Stomach smooth muscle (tissue), 2 donors: ENCODE measurements around the gene EML1.

Experiments
- H3K27ac ChIP-seq: one replicate; pipeline ENCODE4 v1.7.0; 2013; ENCODE audit warnings: mild to moderate bottlenecking, low read length, inconsistent platforms
- H3K27me3 ChIP-seq, 2 donors: one replicate each; pipeline ENCODE4 v1.7.0; 2013; ENCODE audit warnings: low read length in 2 of 2; ENCODE audit not compliant: insufficient read depth in 2 of 2, control insufficient read depth in 1 of 2
- H3K36me3 ChIP-seq, 2 donors: one replicate each; pipeline ENCODE4 v1.7.0; 2013; ENCODE audit warnings: low read length in 2 of 2; ENCODE audit not compliant: control insufficient read depth in 2 of 2, insufficient read depth in 2 of 2
- H3K4me1 ChIP-seq: one replicate; pipeline ENCODE4 v1.7.0; 2013; ENCODE audit warnings: low read length; ENCODE audit not compliant: control insufficient read depth, insufficient read depth
- H3K4me3 ChIP-seq, 2 donors: one replicate each; pipeline ENCODE4 v1.7.0; 2013; ENCODE audit warnings: low read length in 2 of 2
- H3K9ac ChIP-seq, 2 donors: one replicate each; pipeline ENCODE4 v1.7.0; 2013; ENCODE audit warnings: low read length in 2 of 2, mild to moderate bottlenecking in 1 of 2
- H3K9me3 ChIP-seq, 2 donors: one replicate each; pipeline ENCODE4 v1.7.0; 2013; ENCODE audit warnings: low read length in 2 of 2; ENCODE audit not compliant: control insufficient read depth in 2 of 2
- donor health status: healthy.
- donor health status: Pancreatic carcinoma.

EML1 gene

GRCh38 chr14:99950181-99950580 lies 157.0 kb downstream of the EML1 start:
- no peaks in the 10 kb centered on the region for H3K36me3 ChIP-seq

GRCh38 chr14:99951085-99951484 lies 157.9 kb downstream of the EML1 start:
- Histone ChIP-seq H3K36me3 (no peaks in the 10 kb centered on the region), H3K4me3 (no peak overlapping the region), H3K27me3 (peaks cover 4 to 8% of the 10 kb centered on the region in 2 donors), H3K4me1 (peaks cover 13% of the 10 kb centered on the region), H3K27ac (no peak overlapping the region), H3K9me3 (peaks cover 0 to 3% of the 10 kb centered on the region in 2 donors), H3K9ac (no peak overlapping the region)

More at GRCh38 chr14:99950181-99950580, 157.0 kb downstream of the EML1 start:
- H3K27ac ChIP-seq, result no peak overlapping the region
- no peak overlapping the region for H3K4me3 ChIP-seq
- peaks cover 0 to 3% of the 10 kb centered on the region in 2 donors for H3K9me3 ChIP-seq
- H3K9ac ChIP-seq, result no peak overlapping the region
- peaks cover 4 to 8% of the 10 kb centered on the region in 2 donors for H3K27me3 ChIP-seq
- H3K4me1 ChIP-seq, result peaks cover 13% of the 10 kb centered on the region

DNA sequence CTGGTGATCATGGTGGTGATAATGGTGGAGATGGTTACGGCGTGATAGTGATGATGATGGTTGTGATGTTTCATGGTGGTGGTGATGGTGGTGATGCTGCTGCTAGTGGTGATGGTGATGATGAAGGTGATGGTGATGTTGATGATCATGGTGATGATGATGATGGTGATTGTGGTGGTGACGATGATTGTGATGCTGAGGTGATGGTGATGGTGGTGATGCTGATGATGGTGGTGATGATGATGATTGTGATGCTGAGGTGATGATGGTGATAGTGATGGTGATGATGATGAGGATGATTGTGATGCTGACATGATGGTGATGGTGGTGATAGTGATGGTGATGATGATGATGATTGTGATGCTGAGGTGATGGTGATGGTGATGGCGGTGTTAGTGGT lies 158.8 kb downstream of the EML1 start:
- Histone ChIP-seq H3K4me3 (no peak overlapping the region), H3K36me3 (no peaks in the 10 kb centered on the region), H3K27me3 (peaks cover 4 to 8% of the 10 kb centered on the region in 2 donors), H3K4me1 (peaks cover 8% of the 10 kb centered on the region), H3K27ac (no peak overlapping the region), H3K9me3 (peaks cover 0 to 3% of the 10 kb centered on the region in 2 donors), H3K9ac (no peak overlapping the region)

DNA sequence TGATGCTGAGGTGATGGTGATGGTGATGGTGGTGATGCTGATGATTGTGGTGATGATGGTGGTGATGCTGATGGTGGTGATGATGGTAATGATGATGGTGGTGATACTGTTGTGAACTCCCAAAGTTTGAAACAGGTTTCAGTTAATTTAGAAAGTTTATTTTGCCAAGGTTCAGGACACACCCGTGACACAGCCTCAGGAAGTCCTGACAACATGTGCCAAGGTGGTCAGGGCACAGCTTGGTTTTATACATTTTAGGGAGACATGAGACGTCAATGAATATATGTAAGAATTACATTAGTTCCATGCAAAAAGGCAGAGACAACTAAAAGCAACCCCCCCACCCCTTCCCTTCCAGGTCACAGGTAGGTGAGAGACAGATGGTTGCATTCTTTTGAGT lies 159.2 kb downstream of the EML1 start:
- peaks cover 4 to 8% of the 10 kb centered on the region in 2 donors for H3K27me3 ChIP-seq
- no peak overlapping the region for H3K27ac ChIP-seq
- H3K4me3 ChIP-seq, result no peak overlapping the region
- H3K4me1 ChIP-seq, result peaks cover 4% of the 10 kb centered on the region
- H3K9ac ChIP-seq, result no peak overlapping the region
- peaks cover 0 to 3% of the 10 kb centered on the region in 2 donors for H3K9me3 ChIP-seq
- H3K36me3 ChIP-seq, result no peaks in the 10 kb centered on the region

GRCh38 chr14:99955826-99956455 lies 162.7 kb downstream of the EML1 start:
- H3K4me1 ChIP-seq, result peaks cover 3% of the 10 kb centered on the region

DNA sequence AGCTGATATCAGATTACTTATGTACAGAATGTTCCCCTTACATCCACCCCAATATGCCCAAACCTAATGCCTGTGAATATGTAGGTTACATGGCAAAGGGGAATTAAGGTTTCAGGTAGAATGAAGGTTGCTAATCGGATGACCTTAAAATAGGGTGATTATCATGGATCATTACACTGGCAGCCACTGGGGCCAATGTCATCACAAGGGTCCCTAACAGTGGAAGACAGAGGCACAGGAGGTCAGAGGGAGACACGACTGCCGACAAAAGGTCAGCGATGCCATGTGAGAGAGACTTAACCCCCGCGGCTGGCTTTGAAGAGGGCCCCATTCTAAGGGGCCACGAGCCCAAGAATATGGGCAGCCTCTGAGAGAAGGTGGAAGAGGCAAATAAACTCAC lies 165.2 kb downstream of the EML1 start:
- Histone ChIP-seq H3K27me3 (peaks cover 4 to 5% of the 10 kb centered on the region in 2 donors), H3K36me3 (no peaks in the 10 kb centered on the region), H3K4me1 (no peaks in the 10 kb centered on the region), H3K9ac (no peak overlapping the region), H3K9me3 (peaks cover 0 to 2% of the 10 kb centered on the region in 2 donors), H3K27ac (no peak overlapping the region), H3K4me3 (no peak overlapping the region)

More at GRCh38 chr14:99955826-99956455, 162.7 kb downstream of the EML1 start:
- Histone ChIP-seq H3K27ac (no peak overlapping the region), H3K36me3 (no peaks in the 10 kb centered on the region), H3K4me3 (no peak overlapping the region), H3K9ac (no peak overlapping the region), H3K9me3 (peaks cover 0 to 3% of the 10 kb centered on the region in 2 donors), H3K27me3 (peaks cover 3 to 9% of the 10 kb centered on the region in 2 donors)

- H3K4me1 ChIP-seq, result no peaks in the 10 kb centered on the region
- H3K9me3 ChIP-seq, result no peaks in the 10 kb centered on the region
- H3K9ac ChIP-seq, result no peak overlapping the region
- H3K36me3 ChIP-seq, result no peaks in the 10 kb centered on the region
- no peak overlapping the region for H3K27ac ChIP-seq
- H3K4me3 ChIP-seq, result no peak overlapping the region
- H3K27me3 ChIP-seq, result peaks cover 4 to 5% of the 10 kb centered on the region in 2 donors
These were observed 168.8 kb downstream of the EML1 start for GRCh38 chr14:99961826-99962518.

- Histone ChIP-seq H3K27ac (no peak overlapping the region), H3K36me3 (no peaks in the 10 kb centered on the region), H3K27me3 (peaks cover 3 to 4% of the 10 kb centered on the region in 2 donors), H3K4me1 (no peaks in the 10 kb centered on the region), H3K9ac (no peak overlapping the region), H3K4me3 (no peak overlapping the region), H3K9me3 (no peaks in the 10 kb centered on the region)
These were observed 171.8 kb downstream of the EML1 start for GRCh38 chr14:99964979-99965378.

GRCh38 chr14:99966037-99966835 lies 173.0 kb downstream of the EML1 start:
- H3K27me3 ChIP-seq, result peaks cover 3 to 4% of the 10 kb centered on the region in 2 donors
- no peaks in the 10 kb centered on the region for H3K36me3 ChIP-seq
- no peak overlapping the region for H3K27ac ChIP-seq
- H3K4me1 ChIP-seq, result peaks cover 5% of the 10 kb centered on the region
- H3K9ac ChIP-seq, result no peak overlapping the region
- no peak overlapping the region for H3K4me3 ChIP-seq
- H3K9me3 ChIP-seq, result no peaks in the 10 kb centered on the region

DNA sequence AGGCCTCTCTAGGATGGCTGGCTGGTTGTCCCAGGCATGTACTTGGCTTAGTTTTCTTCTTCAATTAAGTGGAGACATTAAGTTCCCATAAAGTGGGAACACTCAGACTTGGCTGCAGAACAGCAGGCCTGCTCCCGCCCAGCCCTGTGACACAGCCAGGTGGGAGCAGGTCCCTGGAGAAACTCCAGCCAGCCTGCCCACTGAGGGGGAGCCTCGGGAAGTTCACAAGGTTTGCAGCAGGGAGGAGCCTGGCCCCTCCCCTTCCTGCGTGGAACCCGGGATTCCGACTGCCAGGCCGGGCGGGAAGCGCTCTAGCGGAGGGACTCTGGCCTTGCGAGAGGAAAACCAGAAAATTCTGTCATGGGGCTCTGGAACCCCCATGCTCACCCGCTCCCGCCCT lies 173.7 kb downstream of the EML1 start:
- Histone ChIP-seq H3K27ac (no peak overlapping the region), H3K4me3 (no peak overlapping the region), H3K27me3 (peaks cover 3 to 4% of the 10 kb centered on the region in 2 donors), H3K36me3 (no peaks in the 10 kb centered on the region), H3K9me3 (no peaks in the 10 kb centered on the region), H3K9ac (no peak overlapping the region), H3K4me1 (peaks cover 5% of the 10 kb centered on the region)
